Activated gamma-delta T cell (primary cell): ENCODE results near the gene DCLK1.

Experiments used
- DNase-seq: peaks from one replicate; lab custom pipeline; 2025; lab: John Stamatoyannopoulos, UW

The DCLK1 gene

GRCh38 chr13:35903075-35903474 is 228.1 kb downstream of the DCLK1 start:
- no peak for DNase-seq

GRCh38 chr13:35898041-35898440 is 233.1 kb downstream of the DCLK1 start:
- no peak for DNase-seq

GRCh38 chr13:35894636-35895035 is 236.5 kb downstream of the DCLK1 start:
- no peak for DNase-seq

GRCh38 chr13:35892837-35893814 is 238.1 kb downstream of the DCLK1 start:
- no peak for DNase-seq

GRCh38 chr13:35891507-35892441 is 239.4 kb downstream of the DCLK1 start:
- DNase-seq: no peak

GRCh38 chr13:35889560-35889959 is 241.6 kb downstream of the DCLK1 start:
- no peak for DNase-seq

GRCh38 chr13:35888981-35889380 is 242.2 kb downstream of the DCLK1 start:
- no peak for DNase-seq

- no peak for DNase-seq
Observed at GRCh38 chr13:35888457-35888883, 242.7 kb downstream of the DCLK1 start.

GRCh38 chr13:35887115-35887666 is 244.0 kb downstream of the DCLK1 start:
- no peak for DNase-seq

- DNase-seq: no peak
Observed at GRCh38 chr13:35886332-35887114, 244.7 kb downstream of the DCLK1 start.

GRCh38 chr13:35884211-35884760 is 246.9 kb downstream of the DCLK1 start:
- no peak for DNase-seq

GRCh38 chr13:35882722-35883497 is 248.3 kb downstream of the DCLK1 start:
- DNase-seq: no peak

GRCh38 chr13:35881360-35881759 is 249.8 kb downstream of the DCLK1 start:
- no peak for DNase-seq

- DNase-seq: no peak
Observed at GRCh38 chr13:35879111-35879510, 252.1 kb downstream of the DCLK1 start.

GRCh38 chr13:35876601-35877000 is 254.6 kb downstream of the DCLK1 start:
- DNase-seq: no peak

- DNase-seq: no peak
Observed at GRCh38 chr13:35874704-35875103, 256.5 kb downstream of the DCLK1 start.

GRCh38 chr13:35872369-35872768 is 258.8 kb downstream of the DCLK1 start:
- no peak for DNase-seq

- no peak for DNase-seq
Observed at GRCh38 chr13:35871561-35871960, 259.6 kb downstream of the DCLK1 start.

GRCh38 chr13:35866801-35867200 is 264.4 kb downstream of the DCLK1 start:
- DNase-seq: no peak
